ENCODE data around the gene TSNAXIP1. TPM values are rescaled to one million over a fixed set of nuclear protein-coding genes. Genes with fewer than 3 reads are reported as not detected.

Gene TSNAXIP1
- total RNA-seq, 4 donors from 2014 or later: 0.89 to 2.4 (median 1.6) TPM

GRCh38 chr16:67868290-67868689, 61.6 kb downstream of the TSNAXIP1 start:
- H3K36me3 ChIP-seq: peaks cover 0 to 71% of the 10 kb centered on the region in 2 donors
- no peak overlapping the region for H3K4me3 ChIP-seq
- no peaks in the 10 kb centered on the region for H3K27me3 ChIP-seq
- no peak for ATAC-seq
- 95 to 100% methylated on average over 1 to 5 of the region's 6 CpGs for WGBS, 2 donors (ENCODE audit: low coverage in 1 of 2)
- peaks cover 2 to 31% (median 12%) of the 10 kb centered on the region in 3 donors for H3K4me1 ChIP-seq
- no peaks in the 10 kb centered on the region for H3K9me3 ChIP-seq
- H3K27ac ChIP-seq: no peak overlapping the region
- TF ChIP-seq, protein P1, sequence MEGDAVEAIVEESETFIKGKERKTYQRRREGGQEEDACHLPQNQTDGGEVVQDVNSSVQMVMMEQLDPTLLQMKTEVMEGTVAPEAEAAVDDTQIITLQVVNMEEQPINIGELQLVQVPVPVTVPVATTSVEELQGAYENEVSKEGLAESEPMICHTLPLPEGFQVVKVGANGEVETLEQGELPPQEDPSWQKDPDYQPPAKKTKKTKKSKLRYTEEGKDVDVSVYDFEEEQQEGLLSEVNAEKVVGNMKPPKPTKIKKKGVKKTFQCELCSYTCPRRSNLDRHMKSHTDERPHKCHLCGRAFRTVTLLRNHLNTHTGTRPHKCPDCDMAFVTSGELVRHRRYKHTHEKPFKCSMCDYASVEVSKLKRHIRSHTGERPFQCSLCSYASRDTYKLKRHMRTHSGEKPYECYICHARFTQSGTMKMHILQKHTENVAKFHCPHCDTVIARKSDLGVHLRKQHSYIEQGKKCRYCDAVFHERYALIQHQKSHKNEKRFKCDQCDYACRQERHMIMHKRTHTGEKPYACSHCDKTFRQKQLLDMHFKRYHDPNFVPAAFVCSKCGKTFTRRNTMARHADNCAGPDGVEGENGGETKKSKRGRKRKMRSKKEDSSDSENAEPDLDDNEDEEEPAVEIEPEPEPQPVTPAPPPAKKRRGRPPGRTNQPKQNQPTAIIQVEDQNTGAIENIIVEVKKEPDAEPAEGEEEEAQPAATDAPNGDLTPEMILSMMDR (IDR thresholded peaks at IDR 0.05): no peak
- TF ChIP-seq POLR2AphosphoS5 (IDR thresholded peaks at IDR 0.05) (no peak), POLR2A (IDR thresholded peaks at IDR 0.05) (no peak), EP300 (IDR thresholded peaks at IDR 0.05) (no peak)

- WGBS, 2 donors (ENCODE audit: low coverage in 1 of 2): 60 to 83% methylated on average over 1 to 6 of the region's 7 CpGs
- TF ChIP-seq POLR2AphosphoS5 (IDR thresholded peaks at IDR 0.05) (no peak), EP300 (IDR thresholded peaks at IDR 0.05) (no peak), POLR2A (IDR thresholded peaks at IDR 0.05) (no peak)
- TF ChIP-seq, protein P1 (IDR thresholded peaks at IDR 0.05): no peak
- H3K4me1 ChIP-seq: peaks cover 3 to 31% (median 12%) of the 10 kb centered on the region in 3 donors
- H3K36me3 ChIP-seq: peaks cover 0 to 71% of the 10 kb centered on the region in 2 donors
- no peak overlapping the region for H3K27ac ChIP-seq
- no peaks in the 10 kb centered on the region for H3K27me3 ChIP-seq
- no peak for ATAC-seq
- H3K4me3 ChIP-seq: no peak overlapping the region
- no peaks in the 10 kb centered on the region for H3K9me3 ChIP-seq
Measured at GRCh38 chr16:67869653-67870052, 63.0 kb downstream of the TSNAXIP1 start.

DNA sequence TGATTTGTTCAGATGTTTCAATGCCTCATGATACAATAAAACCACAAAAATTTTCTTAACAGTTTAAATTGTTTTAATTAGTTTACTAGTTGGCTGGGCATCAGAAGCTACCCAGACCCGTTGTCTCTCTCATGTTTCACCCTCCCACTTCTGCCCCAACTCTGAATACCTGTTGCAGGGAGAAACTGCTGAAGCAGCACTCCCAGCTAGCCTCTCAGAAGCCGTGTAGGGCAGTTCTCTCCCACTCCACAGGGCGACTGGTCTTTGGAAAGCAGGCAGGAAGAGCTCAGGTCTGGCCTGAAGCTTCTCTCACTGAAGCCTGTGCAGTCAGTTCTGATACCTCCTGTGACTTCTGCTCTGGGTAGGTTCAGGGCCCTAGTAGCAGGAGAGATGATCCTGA, 64.6 kb downstream of the TSNAXIP1 start:
- Histone ChIP-seq H3K9me3 (no peaks in the 10 kb centered on the region), H3K4me1 (peaks cover 3 to 38% (median 22%) of the 10 kb centered on the region in 3 donors), H3K36me3 (peaks cover 0 to 70% of the 10 kb centered on the region in 2 donors), H3K27ac (no peak overlapping the region), H3K27me3 (no peaks in the 10 kb centered on the region), H3K4me3 (no peak overlapping the region)
- ATAC-seq: no peak
- WGBS, 2 donors (ENCODE audit: low coverage in 1 of 2): 40 to 50% methylated on average over 1 of the region's 3 CpGs
- TF ChIP-seq, protein P1 (IDR thresholded peaks at IDR 0.05): no peak
- TF ChIP-seq POLR2A (IDR thresholded peaks at IDR 0.05): no peak
- no peak for TF ChIP-seq POLR2AphosphoS5 (IDR thresholded peaks at IDR 0.05)
- no peak for TF ChIP-seq EP300 (IDR thresholded peaks at IDR 0.05)

- Histone ChIP-seq H3K36me3 (peaks cover 0 to 70% of the 10 kb centered on the region in 2 donors), H3K9me3 (no peaks in the 10 kb centered on the region), H3K27ac (peak overlapping the region; percentile 41 to 89 (median 86)), H3K4me1 (peaks cover 3 to 45% (median 22%) of the 10 kb centered on the region in 3 donors), H3K27me3 (no peaks in the 10 kb centered on the region), H3K4me3 (peak overlapping the region in 1 of 2 donors; percentile 99)
- WGBS, 2 donors (ENCODE audit: low coverage in 1 of 2): 33 to 57% methylated on average over 1 of the region's 2 CpGs
- TF ChIP-seq, protein P1 (IDR thresholded peaks at IDR 0.05): no peak
- TF ChIP-seq POLR2A (IDR thresholded peaks at IDR 0.05) (no peak), POLR2AphosphoS5 (IDR thresholded peaks at IDR 0.05) (no peak), EP300 (IDR thresholded peaks at IDR 0.05) (no peak)
- no peak for ATAC-seq
Measured at GRCh38 chr16:67872131-67872630, 65.5 kb downstream of the TSNAXIP1 start.
